ENCODE data around the gene TRIM65. TPM values are rescaled to one million over a fixed set of nuclear protein-coding genes. Genes with fewer than 3 reads are reported as not detected.

TRIM65 gene
- total and polyA plus RNA-seq, 2 of the 4 experiments (the other 2 are of a cell fraction) = 7.9 to 10.6 TPM

DNA sequence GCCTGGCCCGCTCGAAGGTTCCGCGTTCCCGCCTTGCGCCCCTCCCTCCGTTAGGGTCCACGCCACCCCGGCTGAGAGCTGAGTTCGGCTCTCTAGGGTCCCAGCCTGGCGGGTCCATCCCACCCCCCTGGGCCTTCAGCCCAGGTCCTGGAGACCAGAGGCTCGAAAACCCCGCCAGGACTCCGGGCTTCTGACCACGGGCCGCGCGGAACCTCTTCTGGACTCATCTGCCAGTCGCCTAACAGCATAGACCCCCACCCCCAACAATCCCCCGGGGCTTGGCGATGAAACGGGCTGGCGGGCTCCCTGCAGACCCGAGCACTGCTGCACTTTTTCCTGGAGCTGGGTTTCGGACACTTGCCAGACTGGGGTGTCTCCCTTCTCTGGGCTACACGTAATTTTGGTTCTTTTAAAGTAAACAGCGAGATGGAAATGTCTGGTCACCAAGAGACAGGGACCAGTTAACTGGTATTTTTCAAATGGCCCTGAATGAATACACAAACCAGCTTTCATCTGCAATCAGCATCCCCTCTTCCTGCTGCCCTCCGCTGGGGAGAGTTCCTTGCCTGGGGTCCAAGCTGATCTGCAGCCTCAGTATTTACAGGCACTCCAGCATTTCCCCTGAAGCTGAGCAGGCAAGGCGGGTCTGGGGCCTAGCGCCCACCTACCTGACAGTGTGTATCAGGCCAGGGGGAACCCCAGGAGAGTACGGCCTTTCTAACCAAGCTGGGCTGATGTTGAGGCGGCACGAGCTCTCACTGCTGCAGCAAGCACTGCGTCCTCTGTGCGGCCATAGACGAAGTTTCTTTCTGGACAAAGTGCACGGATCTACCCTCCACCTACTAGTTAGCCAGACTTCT is 639 bp upstream of the TRIM65 start (continued):
- TF ChIP-seq RFX5 (IDR thresholded peaks at IDR 0.05; ENCODE audit: low read depth, low read length) (no peak), FOS (IDR thresholded peaks at IDR 0.05; ENCODE audit: low read depth, low read length) (no peak)

DNA sequence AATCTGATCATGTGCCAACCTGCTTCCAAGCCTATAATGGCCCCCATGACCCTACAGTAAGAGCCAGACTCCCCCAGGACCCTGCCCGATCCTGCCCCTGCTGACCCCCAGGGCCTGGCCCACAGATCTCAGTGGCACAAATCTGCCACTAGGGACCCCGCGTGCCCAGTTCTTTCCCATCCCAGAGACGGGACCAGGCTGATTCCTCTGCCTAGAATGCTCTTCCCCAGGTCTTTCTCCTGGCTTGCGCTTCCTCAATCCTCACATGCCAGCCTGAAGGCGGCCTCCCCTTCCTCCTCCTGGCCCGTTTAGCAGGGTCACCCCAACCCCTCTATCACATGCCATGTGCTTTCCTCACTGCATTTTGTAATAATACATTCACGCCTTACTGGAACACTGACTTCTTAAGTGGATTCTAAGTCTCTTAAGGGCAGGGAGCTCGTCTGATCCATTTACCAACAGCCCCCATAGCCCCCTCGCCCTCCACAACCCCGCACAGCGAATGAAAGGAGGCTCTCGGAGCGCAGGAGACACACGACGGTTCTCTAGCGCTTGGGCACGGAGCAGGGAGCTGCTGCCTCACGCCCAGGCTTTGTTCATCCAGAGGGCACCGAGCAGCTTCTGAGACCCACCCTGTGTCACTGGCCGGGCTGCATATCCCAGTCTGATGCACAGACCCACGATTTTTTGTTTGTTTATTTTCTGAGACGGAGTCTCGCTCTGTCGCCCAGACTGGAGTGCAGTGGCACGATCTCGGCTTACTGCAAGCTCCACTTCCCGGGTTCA is 1.2 kb downstream of the TRIM65 start:
- BruUV-seq (replicated peaks) = no TSS peak

More for the DNA sequence above, 1.2 kb downstream of the TRIM65 start:
- ATAC-seq (ENCODE audit: low read depth) = peak; percentile 1
- H4K20me1 ChIP-seq (ENCODE audit: insufficient read depth, low read length) = peaks cover 4% of the 10 kb centered on the region; the same call in 1 of the 2 replicates
- no peak overlapping the region for H2BK20ac ChIP-seq (ENCODE audit: low read depth, low read length)
- peak overlapping the region; percentile 37; the same call in 1 of the 2 replicates for H3K18ac ChIP-seq (ENCODE audit: low read depth, low read length)
- no peak overlapping the region for H2BK5ac ChIP-seq (ENCODE audit: low read depth, low read length, poor library complexity, severe bottlenecking)
- CTCF ChIA-PET = interaction anchor here (0.6 to 1.3 kb wide), 2 partner anchors 112 to 294 kb away, joined by 3 read pairs; no protein-coding TSS in a partner anchor
- H3K23ac ChIP-seq (ENCODE audit: low read depth, low read length) = peak overlapping the region; percentile 50; the same call in 1 of the 2 replicates
- H3K36me3 ChIP-seq (ENCODE audit: control insufficient read depth, insufficient read depth, low read length) = peaks cover 27% of the 10 kb centered on the region
- H3K79me1 ChIP-seq (ENCODE audit: low read depth in 1 of 2, low read length in 2 of 2) = peaks cover 9 to 44% of the 10 kb centered on the region in 2 experiments; a peak in 3 of 4 replicates
- peak overlapping the region; percentile 83 for H4K5ac ChIP-seq (ENCODE audit: low read depth, low read length)
- H3K9ac ChIP-seq (ENCODE audit: low read depth, low read length) = peak overlapping the region; percentile 59
- no peaks in the 10 kb centered on the region for H3K9me3 ChIP-seq (ENCODE audit: control insufficient read depth, insufficient read depth, low read length)
- TF ChIP-seq CTCF (conservative IDR thresholded peaks at IDR 0.05; ENCODE audit: low read depth, low read length) = peak; percentile 39
- no peak for TF ChIP-seq POLR2A (IDR thresholded peaks at IDR 0.05; ENCODE audit: low read depth, low read length)
- peak overlapping the region; percentile 28 for H3K27ac ChIP-seq (ENCODE audit: insufficient read depth, low read length)
- H2AK9ac ChIP-seq (replicated peaks; ENCODE audit: low read depth, low read length, poor library complexity) = peak overlapping the region; percentile 96
- 23% methylated on average over 17 of the region's 28 CpGs; no CpG with 5 or more reads in 1 of the 2 experiments for WGBS, 2 experiments (ENCODE audit: extremely low coverage in 2 of 2, insufficient read length in 1 of 2)
- H3K56ac ChIP-seq (ENCODE audit: extremely low read depth, insufficient read depth, low read length) = no peak overlapping the region
- dilution Hi-C loops (cut with HindIII; ENCODE audit: low sequenced_read_pairs, unreplicated experiment) = no loop called here
- peak overlapping the region; percentile 38 to 73 for H4K8ac ChIP-seq (ENCODE audit: low read depth in 2 of 2, low read length in 2 of 2)
- H2AK5ac ChIP-seq (ENCODE audit: low read depth, low read length) = peak overlapping the region; percentile 72
- no peak overlapping the region; the same call in 2 of the 3 replicates for H2BK15ac ChIP-seq (ENCODE audit: low read depth, low read length)
- H3K9me1 ChIP-seq (ENCODE audit: insufficient read depth, low read length) = peaks cover 10% of the 10 kb centered on the region; the same call in 1 of the 2 replicates
- no peak for DNase-seq
- intact Hi-C loops (cut with micrococcal nuclease) = no loop called here
- H3K4ac ChIP-seq (ENCODE audit: low read depth, low read length) = peak overlapping the region; percentile 30
- H4K91ac ChIP-seq (ENCODE audit: insufficient read depth, low read depth, low read length) = peak overlapping the region; percentile 18; the same call in 1 of the 2 replicates
- H3K4me2 ChIP-seq (ENCODE audit: low read depth, low read length) = peak overlapping the region; percentile 95
- peak overlapping the region; percentile 45 for H3K4me3 ChIP-seq (ENCODE audit: insufficient read depth, low read depth, low read length)
- H2AFZ ChIP-seq (replicated peaks; ENCODE audit: low read length, poor library complexity) = peak overlapping the region; percentile 41
- H3K4me1 ChIP-seq (ENCODE audit: control insufficient read depth, insufficient read depth, low read length) = peaks cover 7% of the 10 kb centered on the region; the same call in 1 of the 2 replicates
- POLR2A ChIA-PET (ENCODE audit: unreplicated experiment) = interaction anchor here (0.6 to 1.8 kb wide), 2 partner anchors 40 to 116 kb away, joined by 6 to 7 read pairs; partner anchors contain the start of gene WBP2
- peak overlapping the region; percentile 39 for H3K14ac ChIP-seq (replicated peaks; ENCODE audit: low read depth, low read length)
- H3K27me3 ChIP-seq (ENCODE audit: control insufficient read depth, insufficient read depth, low read length) = no peaks in the 10 kb centered on the region
- in situ Hi-C loops (cut with MboI; ENCODE audit: low sequenced_read_pairs) = no loop called here
- peak overlapping the region; percentile 6; the same call in 1 of the 2 replicates for H2BK120ac ChIP-seq (ENCODE audit: low read depth, low read length)

Data from IMR-90 (cell line).